Transverse colon (tissue), 4 donors: Measurements from ENCODE around the gene PLB1. TPM values are rescaled to one million over a fixed set of nuclear protein-coding genes. Genes with fewer than 3 reads are reported as not detected.

ENCODE experiments used
- DNase-seq: peaks from one replicate; pipeline ENCODE4 v3.0.0-alpha.2; 2019
- H3K27ac ChIP-seq, 4 donors: fragments of 200-600 bp; sonication (generic); 2 replicates each; pipeline ENCODE4 v1.5.1; 2016 to 2018; ENCODE audit warnings: inconsistent platforms in 4 of 4
- H3K27me3 ChIP-seq: fragments of 200-600 bp; sonication (generic); 2 replicates; pipeline ENCODE4 v1.5.1; 2017; ENCODE audit warnings: inconsistent platforms
- H3K36me3 ChIP-seq, 4 donors: fragments of 200-600 bp; sonication (generic); 2 replicates each; pipeline ENCODE4 v1.5.1; 2017 to 2019; ENCODE audit warnings: inconsistent platforms in 4 of 4
- H3K4me1 ChIP-seq, 4 donors: fragments of 200-600 bp; sonication (generic); 2 replicates each; pipeline ENCODE4 v1.5.1; 2017 to 2020; ENCODE audit warnings: inconsistent platforms in 4 of 4
- H3K4me3 ChIP-seq, 4 donors: fragments of 200-600 bp; sonication (generic); 1 replicate in 1 of 4; 2 replicates in 3 of 4; pipeline versions ENCODE4 v1.5.1 to v1.6.1; 2017 to 2019; ENCODE audit warnings: inconsistent platforms in 4 of 4
- H3K9me3 ChIP-seq, 2 donors: fragments of 200-600 bp; sonication (generic); 2 replicates each; pipeline ENCODE4 v1.5.1; 2017 to 2019; ENCODE audit warnings: inconsistent platforms in 2 of 2
- EP300 ChIP-seq: sonication (generic); formaldehyde crosslinking; IDR thresholded peaks from one replicate; pipeline ENCODE4 v1.6.1; 2017; ENCODE audit warnings: antibody characterized with exemption, low read depth
- POLR2A ChIP-seq: fragments of 450-650 bp; IDR thresholded peaks from one replicate; pipeline ENCODE4 v1.6.1; 2016; ENCODE audit warnings: antibody characterized with exemption, mild to moderate bottlenecking, moderate library complexity
- POLR2AphosphoS5 ChIP-seq, 3 donors: sonication (generic); formaldehyde crosslinking; IDR thresholded peaks; one replicate each; pipeline ENCODE4 v1.6.1; 2016; ENCODE audit warnings: antibody characterized with exemption in 3 of 3
- WGBS, 2 donors: methylation state at CpG; one replicate each; pipeline ENCODE4 v1.1.5; 2018; ENCODE audit warnings: low coverage in 1 of 2; 5-methylcytosine and 5-hydroxymethylcytosine counted together
- in situ Hi-C, 4 donors: fragments of 200-750 bp; cut with MboI; loops; one replicate each; pipeline versions ENCODE4 v1.15.0 to v1.15.1; 2017; ENCODE audit warnings: low sequenced_read_pairs in 3 of 4, low pct_ligation_motif_present in 1 of 4, low pct_unique_long_range_greater_than_20kb in 1 of 4
- intact Hi-C: fragments of 100-400 bp; cut with DNase I; formaldehyde crosslinking; loops from one replicate; pipeline ENCODE4 v1.15.1; 2023; ENCODE audit warnings: low total_unique reads
- total RNA-seq, 4 donors: library from RNA; depleted of rRNA; stranded (reverse); fragments of >200 nt; gene quantifications; one replicate each; pipeline ENCODE4 v1.1.0, GENCODE V29; 2016
- TF ChIP-seq, protein P1 (sequence below), 5 experiments: fragments of 200-600 bp in 3 of 5; fragments of 450-650 bp in 2 of 5; sonication (generic) in 3 of 5; IDR thresholded peaks; 1 replicate in 2 of 5; 2 replicates in 3 of 5; pipeline ENCODE4 v1.5.1; 2016 to 2017; ENCODE audit warnings: antibody characterized with exemption in 5 of 5, inconsistent platforms in 3 of 5, mild to moderate bottlenecking in 2 of 5, moderate library complexity in 1 of 5

The PLB1 gene
- total RNA-seq, 4 donors from 2014 or later: 0.20 to 4.2 (median 1.8) TPM

DNA sequence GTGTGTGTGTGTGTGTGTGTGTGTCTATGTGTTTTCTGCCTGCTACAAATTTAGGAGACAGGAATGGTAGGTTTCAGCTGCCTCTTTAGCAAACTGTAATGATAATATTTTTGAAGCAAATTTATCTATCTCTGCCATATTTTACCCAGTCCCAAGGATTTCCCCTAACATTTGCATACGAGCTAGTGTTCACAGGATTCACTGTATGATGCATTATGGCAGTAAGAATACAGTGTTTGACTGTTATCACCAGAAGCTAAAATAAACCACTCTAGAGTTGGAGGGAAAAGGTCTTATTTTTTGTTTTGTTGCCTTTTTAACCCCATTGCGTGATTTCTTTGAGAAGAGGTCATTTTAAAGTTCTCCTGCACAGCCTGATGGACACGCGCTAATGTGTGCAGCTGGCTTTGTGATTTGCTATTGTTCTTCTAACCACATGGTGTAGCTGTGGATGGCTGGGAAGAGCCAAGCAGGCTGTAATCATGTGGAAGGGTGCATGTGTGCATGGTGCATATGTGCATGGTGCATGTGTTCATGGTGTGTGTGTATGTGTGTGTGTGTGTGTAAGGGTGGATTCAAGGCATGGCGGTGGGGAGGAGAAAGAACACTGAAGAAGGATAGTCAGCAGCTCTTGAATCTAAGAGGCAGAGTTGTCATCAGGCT lies 62.4 kb downstream of the PLB1 start:
- in situ Hi-C loops (no loop called here), intact Hi-C loops (no loop called here)
- no peaks in the 10 kb centered on the region for H3K27me3 ChIP-seq
- 88 to 94% methylated on average over 3 to 5 of the region's 5 CpGs for WGBS, 2 donors
- H3K9me3 ChIP-seq: no peaks in the 10 kb centered on the region
- H3K36me3 ChIP-seq: no peaks in the 10 kb centered on the region
- TF ChIP-seq POLR2A (no peak), POLR2AphosphoS5 (IDR thresholded peaks at IDR 0.05) (no peak), EP300 (no peak)
- TF ChIP-seq, protein P1, sequence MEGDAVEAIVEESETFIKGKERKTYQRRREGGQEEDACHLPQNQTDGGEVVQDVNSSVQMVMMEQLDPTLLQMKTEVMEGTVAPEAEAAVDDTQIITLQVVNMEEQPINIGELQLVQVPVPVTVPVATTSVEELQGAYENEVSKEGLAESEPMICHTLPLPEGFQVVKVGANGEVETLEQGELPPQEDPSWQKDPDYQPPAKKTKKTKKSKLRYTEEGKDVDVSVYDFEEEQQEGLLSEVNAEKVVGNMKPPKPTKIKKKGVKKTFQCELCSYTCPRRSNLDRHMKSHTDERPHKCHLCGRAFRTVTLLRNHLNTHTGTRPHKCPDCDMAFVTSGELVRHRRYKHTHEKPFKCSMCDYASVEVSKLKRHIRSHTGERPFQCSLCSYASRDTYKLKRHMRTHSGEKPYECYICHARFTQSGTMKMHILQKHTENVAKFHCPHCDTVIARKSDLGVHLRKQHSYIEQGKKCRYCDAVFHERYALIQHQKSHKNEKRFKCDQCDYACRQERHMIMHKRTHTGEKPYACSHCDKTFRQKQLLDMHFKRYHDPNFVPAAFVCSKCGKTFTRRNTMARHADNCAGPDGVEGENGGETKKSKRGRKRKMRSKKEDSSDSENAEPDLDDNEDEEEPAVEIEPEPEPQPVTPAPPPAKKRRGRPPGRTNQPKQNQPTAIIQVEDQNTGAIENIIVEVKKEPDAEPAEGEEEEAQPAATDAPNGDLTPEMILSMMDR (IDR thresholded peaks at IDR 0.05): no peak
- no peaks in the 10 kb centered on the region for H3K4me1 ChIP-seq
- DNase-seq: no peak
- no peak overlapping the region for H3K4me3 ChIP-seq
- H3K27ac ChIP-seq: no peak overlapping the region

DNA sequence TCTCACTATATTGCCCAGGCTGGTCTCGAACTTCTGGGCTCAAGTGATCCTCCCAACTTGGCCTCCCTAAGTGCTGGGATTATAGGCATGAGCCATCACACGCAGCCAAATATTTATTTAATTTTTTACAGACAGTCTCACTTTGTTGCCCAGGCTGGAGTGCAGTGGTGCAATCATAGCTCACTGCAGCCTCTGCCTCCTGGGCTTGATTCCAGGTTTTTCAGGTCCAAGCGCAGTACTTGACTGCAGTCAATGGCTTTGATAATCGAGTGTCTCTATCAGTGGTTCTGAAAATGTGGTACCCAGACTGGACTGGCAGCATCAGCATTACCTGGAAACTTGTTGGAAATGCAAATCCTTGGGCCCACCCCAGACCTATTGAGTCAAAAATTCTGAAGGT lies 63.1 kb downstream of the PLB1 start:
- TF ChIP-seq POLR2A (no peak), POLR2AphosphoS5 (IDR thresholded peaks at IDR 0.05) (no peak), EP300 (no peak)
- TF ChIP-seq, protein P1 (IDR thresholded peaks at IDR 0.05): no peak
- intact Hi-C loops: no loop called here
- no peak for DNase-seq
- H3K9me3 ChIP-seq: no peaks in the 10 kb centered on the region
- no peak overlapping the region for H3K4me3 ChIP-seq
- no peaks in the 10 kb centered on the region for H3K27me3 ChIP-seq
- WGBS, 2 donors: 43 to 59% methylated on average over 1 to 4 of the region's 4 CpGs
- H3K27ac ChIP-seq: no peak overlapping the region
- no peaks in the 10 kb centered on the region for H3K4me1 ChIP-seq
- in situ Hi-C loops: no loop called here
- no peaks in the 10 kb centered on the region for H3K36me3 ChIP-seq

DNA sequence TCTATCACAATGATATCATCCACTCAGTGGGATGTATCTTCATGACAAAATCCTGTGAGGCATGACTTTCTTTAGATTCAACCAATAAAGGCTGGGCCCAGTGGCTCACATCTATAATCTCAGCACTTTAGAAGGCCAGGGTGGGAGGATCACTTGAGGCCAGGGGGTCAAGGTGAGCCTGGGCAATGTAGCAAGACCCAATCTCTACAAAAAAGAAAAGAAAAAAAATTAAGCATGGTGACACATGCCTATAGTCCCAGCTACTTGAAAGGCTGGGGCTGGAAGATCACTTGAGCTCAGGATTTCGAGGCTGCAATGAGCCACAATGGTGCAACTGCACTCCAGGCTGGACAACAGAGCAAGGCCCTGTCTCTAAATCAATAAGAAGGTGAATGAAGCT lies 68.0 kb downstream of the PLB1 start:
- intact Hi-C loops (no loop called here), in situ Hi-C loops (no loop called here)
- Histone ChIP-seq H3K27me3 (no peaks in the 10 kb centered on the region), H3K4me1 (peaks cover 0 to 10% (median 2%) of the 10 kb centered on the region in 4 donors), H3K27ac (no peak overlapping the region), H3K9me3 (no peaks in the 10 kb centered on the region), H3K36me3 (no peaks in the 10 kb centered on the region), H3K4me3 (no peak overlapping the region)
- no peak for DNase-seq
- TF ChIP-seq EP300: no peak
- TF ChIP-seq, protein P1 (IDR thresholded peaks at IDR 0.05): no peak
- TF ChIP-seq POLR2A: no peak
- TF ChIP-seq POLR2AphosphoS5 (IDR thresholded peaks at IDR 0.05): no peak
- 91 to 100% methylated on average over 1 of the region's 1 CpG for WGBS, 2 donors

DNA sequence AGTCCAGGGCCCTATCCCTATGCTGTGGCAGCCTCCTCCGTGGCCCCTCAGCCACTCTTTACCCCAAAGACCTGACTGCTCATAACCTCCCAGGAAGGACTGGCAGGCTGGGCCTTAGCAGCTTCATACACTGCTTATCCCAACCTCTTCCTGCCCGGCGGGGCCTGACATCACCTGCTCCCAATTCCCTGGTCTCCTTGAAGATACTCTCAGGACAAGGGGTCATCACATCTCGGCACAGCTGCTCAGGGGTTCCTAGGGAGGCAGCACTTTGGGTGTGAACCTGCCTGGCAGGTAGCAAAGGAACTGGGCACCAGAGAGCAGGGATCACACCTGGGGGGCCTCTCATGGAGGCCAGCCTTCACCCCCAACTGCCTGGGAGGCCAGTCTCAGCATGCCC lies 68.5 kb downstream of the PLB1 start:
- H3K9me3 ChIP-seq: no peaks in the 10 kb centered on the region
- intact Hi-C loops: no loop called here
- H3K27me3 ChIP-seq: no peaks in the 10 kb centered on the region
- no peak overlapping the region for H3K4me3 ChIP-seq
- no peak overlapping the region for H3K27ac ChIP-seq
- WGBS, 2 donors: 97% methylated on average over 4 of the region's 4 CpGs; no CpG with 5 or more reads in 1 of the 2 donors
- in situ Hi-C loops: no loop called here
- no peaks in the 10 kb centered on the region for H3K36me3 ChIP-seq
- TF ChIP-seq, protein P1 (IDR thresholded peaks at IDR 0.05): no peak
- no peak for TF ChIP-seq POLR2AphosphoS5 (IDR thresholded peaks at IDR 0.05)
- no peak for TF ChIP-seq POLR2A
- TF ChIP-seq EP300: no peak
- DNase-seq: no peak
- peaks cover 0 to 10% (median 2%) of the 10 kb centered on the region in 4 donors for H3K4me1 ChIP-seq
